WTC11 (cell line): ENCODE data around the gene SRP9. TPM values are rescaled to one million over a fixed set of nuclear protein-coding genes. Genes with fewer than 3 reads are reported as not detected.

ENCODE experiments used
- ATAC-seq: fragments of 200-7000 bp; cut with Tn5 transposase; 2 replicates; pipeline ENCODE4 v1.10.0; 2021; ENCODE audit warnings: mild to moderate bottlenecking, moderate library complexity
- CTCF ChIA-PET: fragments of 300-600 bp; sonication (Branson Sonifier 250); formaldehyde crosslinking; loops from one replicate; lab custom pipeline; 2021; ENCODE audit warnings: antibody characterized with exemption; lab: Charles Lee
- POLR2A ChIA-PET: fragments of 350-600 bp; sonication (Branson Sonifier 250); formaldehyde crosslinking; loops from one replicate; lab custom pipeline; 2021; ENCODE audit warnings: antibody characterized with exemption; lab: Charles Lee
- DNase-seq: peaks from one replicate; pipeline ENCODE4 v3.0.0; 2021; ENCODE audit warnings: low spot score
- H3K27ac Mint-ChIP-seq: 2 replicates; pipeline ENCODE4 v1.8.0; 2021; ENCODE audit warnings: mixed read lengths
- H3K27me3 Mint-ChIP-seq: 2 replicates; pipeline ENCODE4 v1.8.0; 2021; ENCODE audit warnings: low read depth, mild to moderate bottlenecking, moderate library complexity, mixed read lengths
- H3K36me3 Mint-ChIP-seq: 2 replicates; pipeline ENCODE4 v1.8.0; 2021; ENCODE audit warnings: mixed read lengths
- H3K4me1 Mint-ChIP-seq: 2 replicates; pipeline ENCODE4 v1.8.0; 2022; ENCODE audit warnings: mixed read lengths
- H3K4me3 Mint-ChIP-seq: 2 replicates; pipeline ENCODE4 v1.8.0; 2021; ENCODE audit warnings: mild to moderate bottlenecking, moderate library complexity, mixed read lengths
- H3K9me3 Mint-ChIP-seq: 2 replicates; pipeline ENCODE4 v1.8.0; 2021; ENCODE audit warnings: mixed read lengths
- AFF4 ChIP-seq: sonication (generic); formaldehyde crosslinking; IDR thresholded peaks from 2 replicates; pipeline ENCODE4 v1.8.1; 2023; ENCODE audit warnings: mild to moderate bottlenecking, missing genetic modification reagents, borderline replicate concordance
- CREM ChIP-seq: sonication (generic); formaldehyde crosslinking; IDR thresholded peaks from 2 replicates; pipeline ENCODE4 v1.8.1; 2022; ENCODE audit warnings: mild to moderate bottlenecking, missing genetic modification reagents, moderate library complexity
- CTCF ChIP-seq: fragments of 200-600 bp; IDR thresholded peaks from 2 replicates; pipeline ENCODE4 v1.8.0; 2022; ENCODE audit warnings: antibody characterized with exemption
- ELF4 ChIP-seq: sonication (generic); formaldehyde crosslinking; IDR thresholded peaks from 2 replicates; pipeline ENCODE4 v1.8.1; 2022; ENCODE audit warnings: low read depth, mild to moderate bottlenecking, moderate library complexity, missing genetic modification reagents
- GABPB1 ChIP-seq: sonication (generic); formaldehyde crosslinking; IDR thresholded peaks from 2 replicates; pipeline ENCODE4 v1.8.1; 2023; ENCODE audit warnings: mild to moderate bottlenecking, missing genetic modification reagents
- KAT7 ChIP-seq: sonication (generic); formaldehyde crosslinking; IDR thresholded peaks from 2 replicates; pipeline ENCODE4 v1.8.1; 2023; ENCODE audit warnings: missing genetic modification reagents, mild to moderate bottlenecking, borderline replicate concordance
- MXD4 ChIP-seq: fragments of 250-450 bp; sonication (Bioruptor Pico); IDR thresholded peaks from 2 replicates; pipeline ENCODE4 v1.8.0; 2021; ENCODE audit warnings: mild to moderate bottlenecking, moderate library complexity, borderline replicate concordance
- NFE2L1 ChIP-seq: sonication (generic); formaldehyde crosslinking; IDR thresholded peaks from 2 replicates; pipeline ENCODE4 v1.8.1; 2023; ENCODE audit warnings: missing genetic modification reagents
- NR2C2 ChIP-seq: sonication (generic); formaldehyde crosslinking; IDR thresholded peaks from 2 replicates; pipeline ENCODE4 v1.8.0; 2022; ENCODE audit warnings: mild to moderate bottlenecking, missing genetic modification reagents
- OVOL2 ChIP-seq: fragments of 250-450 bp; sonication (Bioruptor Pico); IDR thresholded peaks from 2 replicates; pipeline ENCODE4 v1.9.0; 2021; ENCODE audit warnings: mild to moderate bottlenecking, borderline replicate concordance
- SMAD3 ChIP-seq: sonication (generic); formaldehyde crosslinking; IDR thresholded peaks from 2 replicates; pipeline ENCODE4 v1.8.0; 2022; ENCODE audit warnings: missing genetic modification reagents, mild to moderate bottlenecking, borderline replicate concordance
- TCF7 ChIP-seq: sonication (generic); formaldehyde crosslinking; IDR thresholded peaks from 2 replicates; pipeline ENCODE4 v1.8.0; 2022; ENCODE audit warnings: mild to moderate bottlenecking, low read depth, missing genetic modification reagents, moderate library complexity
- TEAD1 ChIP-seq: sonication (generic); formaldehyde crosslinking; IDR thresholded peaks from 2 replicates; pipeline ENCODE4 v1.8.0; 2022; ENCODE audit warnings: mild to moderate bottlenecking, missing genetic modification reagents
- TEAD4 ChIP-seq: sonication (generic); formaldehyde crosslinking; IDR thresholded peaks from 2 replicates; pipeline ENCODE4 v1.8.0; 2022; ENCODE audit warnings: mild to moderate bottlenecking, missing genetic modification reagents
- ZBTB43 ChIP-seq: sonication (generic); formaldehyde crosslinking; IDR thresholded peaks from 2 replicates; pipeline ENCODE4 v1.8.1; 2023; ENCODE audit warnings: mild to moderate bottlenecking, missing genetic modification reagents
- ZNF232 ChIP-seq: sonication (generic); formaldehyde crosslinking; IDR thresholded peaks from 2 replicates; pipeline ENCODE4 v1.8.0; 2022; ENCODE audit warnings: mild to moderate bottlenecking, missing genetic modification reagents
- ZNF416 ChIP-seq: fragments of 250-450 bp; sonication (Bioruptor Pico); IDR thresholded peaks from 2 replicates; pipeline ENCODE4 v1.9.0; 2021; ENCODE audit warnings: mild to moderate bottlenecking, inconsistent platforms
- ZNF671 ChIP-seq: fragments of 250-450 bp; sonication (Bioruptor Pico); IDR thresholded peaks from 2 replicates; pipeline ENCODE4 v1.8.0; 2021; ENCODE audit warnings: mild to moderate bottlenecking
- total RNA-seq: library from RNA; stranded (reverse); gene quantifications from 3 replicates; pipeline ENCODE4 v1.2.3, GENCODE V29; 2021
- TF ChIP-seq, protein P1 (sequence below): sonication (generic); formaldehyde crosslinking; IDR thresholded peaks from 2 replicates; pipeline ENCODE4 v1.8.1; 2022; ENCODE audit warnings: low read depth, missing genetic modification reagents, borderline replicate concordance
- TF ChIP-seq, protein P2 (sequence below): fragments of 250-450 bp; sonication (Bioruptor Pico); IDR thresholded peaks from 2 replicates; pipeline ENCODE4 v1.9.0; 2021; ENCODE audit warnings: mild to moderate bottlenecking
- TF ChIP-seq, protein P3 (sequence below): sonication (generic); formaldehyde crosslinking; IDR thresholded peaks from 2 replicates; pipeline ENCODE4 v1.8.0; 2022; ENCODE audit warnings: mild to moderate bottlenecking, missing genetic modification reagents
- TF ChIP-seq, protein P4 (sequence below): sonication (generic); formaldehyde crosslinking; IDR thresholded peaks from 2 replicates; pipeline ENCODE4 v1.8.1; 2022; ENCODE audit warnings: mild to moderate bottlenecking, missing genetic modification reagents, moderate library complexity, borderline replicate concordance
- TF ChIP-seq, protein P5 (sequence below): sonication (generic); formaldehyde crosslinking; IDR thresholded peaks from 2 replicates; pipeline ENCODE4 v1.8.1; 2022; ENCODE audit warnings: missing genetic modification reagents, borderline replicate concordance

The SRP9 gene
- total RNA-seq, 1 experiment from 2014 or later: 375 TPM

DNA sequence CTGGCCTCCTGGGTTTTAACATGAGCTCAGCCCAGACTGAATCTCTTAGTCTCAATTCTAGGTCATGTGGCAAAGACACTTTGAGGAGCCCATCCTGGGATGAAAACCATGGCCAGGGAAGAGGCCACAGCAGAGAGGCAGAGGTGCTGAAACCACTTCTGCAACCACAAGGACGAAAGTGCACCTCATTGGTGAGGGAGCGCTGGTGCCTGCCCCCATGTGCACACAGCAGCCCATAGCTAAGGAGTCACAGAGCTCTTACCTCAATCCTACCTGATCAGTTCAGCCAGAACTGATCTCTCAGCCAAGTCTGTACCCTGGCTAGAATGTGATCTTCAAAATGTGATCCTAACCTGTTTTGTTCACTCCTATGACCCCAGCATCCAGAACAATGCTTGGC lies 32.9 kb upstream of the SRP9 start:
- peaks cover 28% of the 10 kb centered on the region for H3K4me1 Mint-ChIP-seq
- no peak for DNase-seq
- no peaks in the 10 kb centered on the region for H3K9me3 Mint-ChIP-seq
- POLR2A ChIA-PET: no interaction called here
- no peaks in the 10 kb centered on the region for H3K36me3 Mint-ChIP-seq
- H3K27ac Mint-ChIP-seq: 0 out of 2 replicates have a peak overlapping the region, but pooled peaks have one; percentile 26
- no peak for ATAC-seq
- no peak overlapping the region for H3K4me3 Mint-ChIP-seq
- CTCF ChIA-PET: interaction anchor here (0.6 to 1.6 kb wide), 4 partner anchors 24 to 263 kb away, joined by 3 to 7 read pairs (median 5); partner anchors contain the start of gene SRP9
- TF ChIP-seq ELF4 (CRISPR knock-in tag) (no peak), TCF7 (CRISPR knock-in tag) (no peak), CTCF (no peak), KAT7 (no peak), ZBTB43 (CRISPR knock-in tag) (no peak), AFF4 (CRISPR knock-in tag) (no peak), NR2C2 (CRISPR knock-in tag) (no peak), SMAD3 (CRISPR knock-in tag) (no peak), ZNF416 (CRISPR knock-in tag) (no peak), TEAD4 (CRISPR knock-in tag) (no peak), GABPB1 (CRISPR knock-in tag) (no peak), ZNF671 (no peak)
- TF ChIP-seq, protein P1, sequence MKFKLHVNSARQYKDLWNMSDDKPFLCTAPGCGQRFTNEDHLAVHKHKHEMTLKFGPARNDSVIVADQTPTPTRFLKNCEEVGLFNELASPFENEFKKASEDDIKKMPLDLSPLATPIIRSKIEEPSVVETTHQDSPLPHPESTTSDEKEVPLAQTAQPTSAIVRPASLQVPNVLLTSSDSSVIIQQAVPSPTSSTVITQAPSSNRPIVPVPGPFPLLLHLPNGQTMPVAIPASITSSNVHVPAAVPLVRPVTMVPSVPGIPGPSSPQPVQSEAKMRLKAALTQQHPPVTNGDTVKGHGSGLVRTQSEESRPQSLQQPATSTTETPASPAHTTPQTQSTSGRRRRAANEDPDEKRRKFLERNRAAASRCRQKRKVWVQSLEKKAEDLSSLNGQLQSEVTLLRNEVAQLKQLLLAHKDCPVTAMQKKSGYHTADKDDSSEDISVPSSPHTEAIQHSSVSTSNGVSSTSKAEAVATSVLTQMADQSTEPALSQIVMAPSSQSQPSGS (CRISPR knock-in tag): no peak
- TF ChIP-seq, protein P2, sequence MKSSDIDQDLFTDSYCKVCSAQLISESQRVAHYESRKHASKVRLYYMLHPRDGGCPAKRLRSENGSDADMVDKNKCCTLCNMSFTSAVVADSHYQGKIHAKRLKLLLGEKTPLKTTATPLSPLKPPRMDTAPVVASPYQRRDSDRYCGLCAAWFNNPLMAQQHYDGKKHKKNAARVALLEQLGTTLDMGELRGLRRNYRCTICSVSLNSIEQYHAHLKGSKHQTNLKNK (CRISPR knock-in tag): no peak
- TF ChIP-seq, protein P3, sequence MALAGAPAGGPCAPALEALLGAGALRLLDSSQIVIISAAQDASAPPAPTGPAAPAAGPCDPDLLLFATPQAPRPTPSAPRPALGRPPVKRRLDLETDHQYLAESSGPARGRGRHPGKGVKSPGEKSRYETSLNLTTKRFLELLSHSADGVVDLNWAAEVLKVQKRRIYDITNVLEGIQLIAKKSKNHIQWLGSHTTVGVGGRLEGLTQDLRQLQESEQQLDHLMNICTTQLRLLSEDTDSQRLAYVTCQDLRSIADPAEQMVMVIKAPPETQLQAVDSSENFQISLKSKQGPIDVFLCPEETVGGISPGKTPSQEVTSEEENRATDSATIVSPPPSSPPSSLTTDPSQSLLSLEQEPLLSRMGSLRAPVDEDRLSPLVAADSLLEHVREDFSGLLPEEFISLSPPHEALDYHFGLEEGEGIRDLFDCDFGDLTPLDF (CRISPR knock-in tag): no peak
- TF ChIP-seq, all 79 proteins: peak for 0
- peaks cover 28% of the 10 kb centered on the region for H3K27me3 Mint-ChIP-seq

DNA sequence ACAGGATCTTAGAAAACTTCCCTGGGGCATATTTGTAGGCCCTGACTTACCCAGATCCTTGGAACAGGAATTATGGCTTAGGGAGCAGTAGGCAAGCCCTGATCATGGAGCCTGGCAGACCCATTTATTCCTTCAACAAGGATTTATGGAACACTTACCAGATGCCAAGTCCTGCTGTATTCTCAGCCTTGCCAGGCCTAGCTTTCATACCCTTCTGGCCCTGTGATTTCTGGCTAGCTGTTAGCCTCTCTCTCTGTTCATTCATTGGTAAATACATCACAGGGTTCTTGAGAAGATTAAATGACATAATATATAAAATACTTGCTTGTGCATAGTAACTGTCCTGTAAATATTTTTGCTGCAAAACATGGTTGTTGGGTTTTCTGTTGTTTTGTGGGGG lies 32.4 kb upstream of the SRP9 start:
- Mint-ChIP-seq H3K27me3 (peaks cover 23% of the 10 kb centered on the region), H3K36me3 (no peaks in the 10 kb centered on the region), H3K4me1 (peaks cover 24% of the 10 kb centered on the region), H3K9me3 (no peaks in the 10 kb centered on the region), H3K4me3 (no peak overlapping the region), H3K27ac (no peak overlapping the region)
- ATAC-seq: no peak
- ChIA-PET POLR2A (no interaction called here), CTCF (interaction anchor here (1.6 kb wide), 1 partner anchor 32 kb away, joined by 7 read pairs; the partner anchor contains the start of gene SRP9)
- DNase-seq: no peak
- TF ChIP-seq, protein P2 (CRISPR knock-in tag): no peak
- TF ChIP-seq MXD4 (no peak), ZNF232 (CRISPR knock-in tag) (no peak), CREM (no peak), TEAD1 (CRISPR knock-in tag) (no peak), NFE2L1 (CRISPR knock-in tag) (no peak), OVOL2 (CRISPR knock-in tag) (no peak)
- TF ChIP-seq, protein P4, sequence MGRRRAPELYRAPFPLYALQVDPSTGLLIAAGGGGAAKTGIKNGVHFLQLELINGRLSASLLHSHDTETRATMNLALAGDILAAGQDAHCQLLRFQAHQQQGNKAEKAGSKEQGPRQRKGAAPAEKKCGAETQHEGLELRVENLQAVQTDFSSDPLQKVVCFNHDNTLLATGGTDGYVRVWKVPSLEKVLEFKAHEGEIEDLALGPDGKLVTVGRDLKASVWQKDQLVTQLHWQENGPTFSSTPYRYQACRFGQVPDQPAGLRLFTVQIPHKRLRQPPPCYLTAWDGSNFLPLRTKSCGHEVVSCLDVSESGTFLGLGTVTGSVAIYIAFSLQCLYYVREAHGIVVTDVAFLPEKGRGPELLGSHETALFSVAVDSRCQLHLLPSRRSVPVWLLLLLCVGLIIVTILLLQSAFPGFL (CRISPR knock-in tag): no peak
- TF ChIP-seq, protein P5, sequence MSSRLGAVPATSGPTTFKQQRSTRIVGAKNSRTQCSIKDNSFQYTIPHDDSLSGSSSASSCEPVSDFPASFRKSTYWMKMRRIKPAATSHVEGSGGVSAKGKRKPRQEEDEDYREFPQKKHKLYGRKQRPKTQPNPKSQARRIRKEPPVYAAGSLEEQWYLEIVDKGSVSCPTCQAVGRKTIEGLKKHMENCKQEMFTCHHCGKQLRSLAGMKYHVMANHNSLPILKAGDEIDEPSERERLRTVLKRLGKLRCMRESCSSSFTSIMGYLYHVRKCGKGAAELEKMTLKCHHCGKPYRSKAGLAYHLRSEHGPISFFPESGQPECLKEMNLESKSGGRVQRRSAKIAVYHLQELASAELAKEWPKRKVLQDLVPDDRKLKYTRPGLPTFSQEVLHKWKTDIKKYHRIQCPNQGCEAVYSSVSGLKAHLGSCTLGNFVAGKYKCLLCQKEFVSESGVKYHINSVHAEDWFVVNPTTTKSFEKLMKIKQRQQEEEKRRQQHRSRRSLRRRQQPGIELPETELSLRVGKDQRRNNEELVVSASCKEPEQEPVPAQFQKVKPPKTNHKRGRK (CRISPR knock-in tag): no peak
